ENCODE results near the gene MNAT1.
"Not testable (repeated sequence)": the region's sequence is repeated elsewhere in the genome, so short reads cannot be mapped to it uniquely, and the experiment has no call there.

Gene MNAT1

DNA sequence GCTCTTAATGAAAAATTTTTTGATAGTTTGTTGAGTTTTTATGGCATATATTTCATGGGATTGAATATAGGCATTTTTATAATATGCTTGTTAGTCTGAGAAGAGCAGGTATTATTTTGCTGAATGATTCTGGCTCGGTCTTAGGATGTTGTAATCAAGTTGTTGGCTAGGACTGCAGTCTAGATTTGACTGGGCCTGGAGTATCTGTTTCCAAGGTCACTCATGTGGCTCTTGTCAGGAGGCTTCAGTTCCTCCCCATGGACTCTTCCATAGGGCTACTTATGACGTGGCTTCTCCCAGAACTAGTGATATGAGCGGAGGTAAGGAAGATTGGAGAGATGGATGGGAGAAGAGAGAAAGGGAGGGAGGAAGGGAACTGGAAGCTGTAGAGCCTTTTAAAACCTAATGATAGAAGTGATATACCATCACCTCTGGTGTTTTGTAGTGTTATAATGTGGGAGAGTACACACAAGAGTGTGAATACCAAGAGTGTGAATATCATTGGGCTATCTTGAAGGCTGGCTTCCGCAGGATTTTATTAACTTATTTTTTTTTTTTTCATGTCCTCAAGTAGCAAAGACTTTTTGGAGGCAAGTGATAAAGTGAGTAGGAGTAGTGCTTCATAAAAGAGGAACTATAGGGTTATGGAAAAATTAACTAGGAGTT, 4.4 kb downstream of the MNAT1 start:
- peak; percentile 20 for DNase-seq

DNA sequence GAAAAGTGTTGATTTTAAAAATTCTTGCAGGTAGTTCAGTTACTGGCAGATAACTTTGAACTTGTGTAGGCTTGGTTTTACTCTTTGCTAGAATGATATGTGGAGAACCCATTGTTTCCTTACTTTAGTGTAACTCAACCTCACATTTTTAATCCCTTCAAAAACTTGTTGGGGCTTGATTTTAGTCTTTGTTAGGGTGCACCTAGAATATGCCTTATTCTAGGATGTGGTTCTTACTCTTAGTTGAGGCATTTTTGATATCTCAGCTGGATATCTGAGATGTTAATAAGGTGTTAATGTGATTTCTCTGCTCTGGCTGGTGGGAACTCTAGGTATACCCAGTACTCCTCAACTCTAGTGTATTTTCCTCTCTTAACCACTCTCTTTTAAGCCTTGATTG, 10.0 kb downstream of the MNAT1 start:
- DNase-seq: no peak

DNA sequence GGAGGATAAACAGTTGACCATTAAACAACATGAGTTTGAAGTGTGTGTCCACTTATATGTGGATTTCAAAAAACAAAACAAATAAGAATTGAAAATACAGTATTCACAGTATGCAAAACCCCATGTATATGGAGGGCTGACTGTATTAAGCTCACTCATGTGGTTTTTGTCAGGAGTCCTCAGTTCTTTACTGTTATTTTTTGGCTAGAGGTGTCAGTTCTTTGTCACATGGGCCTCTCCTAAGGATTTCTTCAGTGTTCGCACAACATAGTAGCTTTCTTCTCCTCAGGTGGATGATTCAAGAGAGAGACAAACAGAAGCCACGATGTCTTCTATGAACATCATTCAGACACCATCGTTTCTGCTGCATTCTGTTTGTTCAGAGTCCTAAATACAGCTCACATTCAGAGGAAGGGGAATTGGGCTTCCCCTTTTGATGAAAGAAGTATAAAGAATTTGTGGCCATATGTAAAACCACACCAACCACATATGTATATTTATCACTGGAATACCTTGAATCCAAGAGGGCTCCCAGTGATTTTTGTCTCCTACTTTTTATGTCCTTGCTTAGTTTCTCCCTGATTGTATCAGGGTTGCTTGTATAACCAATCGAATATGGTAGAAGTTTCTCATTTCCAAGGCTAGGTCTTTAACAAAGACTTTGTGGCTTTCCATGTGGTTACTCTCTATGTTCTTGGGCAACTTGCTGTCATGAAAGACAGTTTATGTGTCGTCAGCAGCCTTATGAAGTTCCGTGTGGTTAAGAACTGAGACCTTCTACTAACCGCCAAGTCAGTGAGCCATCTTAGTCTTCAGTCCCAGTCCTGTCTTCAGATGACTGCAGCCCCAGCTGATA, 18.9 kb downstream of the MNAT1 start:
- peak; percentile 99 for DNase-seq

DNA sequence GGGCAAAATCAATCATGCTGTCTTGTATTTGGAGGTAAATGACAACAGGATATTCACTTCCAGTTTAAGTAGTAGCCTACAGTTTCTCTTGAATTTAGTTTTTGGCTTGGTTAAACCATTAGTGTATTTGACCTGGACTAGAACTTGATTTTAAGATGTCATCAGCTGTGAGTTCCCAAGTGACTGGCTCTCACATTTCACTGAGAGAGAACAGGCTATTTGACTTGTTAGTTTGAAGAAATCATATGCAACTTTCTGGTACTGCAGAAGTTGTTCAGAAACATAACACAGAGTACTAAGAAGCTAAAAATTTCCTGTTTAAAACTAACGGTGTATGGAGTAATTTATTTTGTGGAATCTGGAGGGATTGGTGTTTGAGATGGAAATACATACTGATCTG, 22.3 kb downstream of the MNAT1 start:
- DNase-seq: no peak

DNA sequence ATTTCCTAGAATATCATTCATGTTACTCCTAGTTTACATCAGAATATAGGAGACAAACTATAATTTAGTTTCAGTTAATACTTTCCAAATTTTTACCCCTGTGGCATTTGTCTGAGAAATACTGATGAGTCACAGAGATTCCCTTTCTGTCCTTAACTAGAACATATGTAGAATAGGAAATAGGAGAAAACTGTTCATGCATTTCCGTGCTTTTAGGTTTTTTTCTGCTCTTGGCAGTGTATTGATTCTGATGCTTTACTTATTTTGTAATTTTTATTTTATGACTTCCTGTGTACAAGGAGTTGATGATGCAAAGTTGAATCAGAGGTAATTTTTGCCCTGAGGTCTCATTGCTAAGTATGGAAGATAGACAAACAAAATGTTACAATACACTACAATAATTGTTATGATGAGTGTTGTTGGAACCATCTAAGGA, 23.0 kb downstream of the MNAT1 start:
- peak; percentile 50 for DNase-seq

DNA sequence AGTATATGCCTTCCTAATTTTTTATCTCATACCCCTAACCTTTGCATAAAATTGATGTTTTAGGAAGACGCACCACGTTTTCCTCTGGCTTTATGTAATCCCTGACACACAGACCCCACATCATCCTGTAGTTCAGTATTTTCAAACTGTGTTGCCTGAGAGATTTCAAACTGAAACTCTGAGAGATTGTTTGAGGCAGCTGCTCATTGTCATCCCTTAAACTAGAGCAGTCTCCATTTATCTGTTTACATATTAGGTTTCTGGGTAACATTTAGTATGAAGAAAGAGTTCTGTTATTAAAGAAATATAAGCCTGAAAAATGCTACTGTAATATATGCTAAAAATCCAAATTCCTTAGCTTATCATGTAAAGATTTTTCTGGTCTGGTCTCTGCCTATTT, 24.3 kb downstream of the MNAT1 start:
- peak; percentile 23 for DNase-seq

DNA sequence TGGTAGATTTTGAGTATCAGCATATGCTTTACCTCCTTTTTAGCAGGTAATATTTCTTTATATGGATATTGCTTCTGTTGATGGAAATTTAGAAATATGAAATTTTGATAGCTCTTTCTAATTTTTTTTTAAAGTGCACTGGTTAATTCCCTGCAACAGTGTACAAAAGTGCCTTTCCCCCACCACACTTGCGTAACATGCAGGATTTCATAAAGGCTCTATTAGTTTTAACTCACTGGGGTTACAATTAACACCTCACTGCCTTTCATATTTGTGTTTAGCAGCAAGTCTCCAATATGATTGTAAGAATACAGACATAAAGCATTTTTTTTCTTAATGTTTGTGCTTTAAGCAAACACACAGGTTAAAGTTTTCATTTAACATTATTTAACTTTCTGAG, 25.6 kb downstream of the MNAT1 start:
- DNase-seq: peak; percentile 29

DNA sequence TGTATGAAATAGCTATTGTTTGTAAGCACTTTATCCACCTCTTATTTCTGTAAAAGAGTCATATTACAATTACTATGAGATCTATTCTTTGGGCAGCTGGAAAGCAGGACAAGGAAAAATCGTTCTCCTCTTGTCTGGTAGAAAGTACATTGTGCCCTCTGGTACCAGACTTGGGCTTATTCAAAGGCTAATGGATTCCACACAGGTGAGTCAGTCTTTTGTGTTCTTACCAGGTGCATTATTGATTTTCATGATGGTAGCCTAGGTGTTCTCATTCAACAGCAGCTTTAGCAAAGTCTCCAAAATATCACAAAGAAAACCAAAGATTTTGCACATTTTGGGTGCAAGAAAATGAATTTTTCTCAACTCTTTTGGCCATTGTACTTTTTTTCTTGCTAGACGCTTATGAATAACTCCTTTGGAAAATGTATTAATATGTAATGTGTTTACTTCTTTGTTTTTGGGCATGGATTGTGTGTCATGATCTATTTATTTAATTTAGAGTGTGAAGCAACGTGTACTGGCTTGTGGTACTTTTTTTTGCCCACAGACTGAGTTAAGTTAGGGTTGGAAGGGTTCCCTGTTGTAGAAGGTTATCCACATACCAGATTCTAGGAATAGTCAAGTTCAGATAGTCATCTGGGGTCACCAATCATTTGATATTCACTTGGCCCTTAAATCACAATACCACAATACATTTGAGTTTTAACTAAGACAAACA, 26.2 kb downstream of the MNAT1 start:
- DNase-seq: no peak

DNA sequence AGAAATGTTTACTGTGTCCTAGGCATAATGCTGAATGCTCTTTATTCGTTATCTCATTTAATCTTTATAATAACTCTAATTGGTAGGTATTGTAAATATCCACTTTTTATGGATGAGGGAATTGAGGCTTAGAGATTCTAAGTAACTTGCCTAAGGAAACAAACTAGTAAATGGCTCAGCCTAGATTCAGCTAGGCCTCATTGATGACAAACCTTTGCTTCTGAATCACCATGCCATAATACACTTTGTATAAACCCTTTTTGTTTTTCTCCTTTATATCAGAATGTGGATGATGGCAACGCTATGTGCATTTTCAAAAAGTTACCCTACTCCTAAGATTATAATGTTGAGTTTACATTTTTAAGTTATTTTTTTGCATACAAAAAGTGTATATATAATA, 34.0 kb downstream of the MNAT1 start:
- no peak for DNase-seq

DNA sequence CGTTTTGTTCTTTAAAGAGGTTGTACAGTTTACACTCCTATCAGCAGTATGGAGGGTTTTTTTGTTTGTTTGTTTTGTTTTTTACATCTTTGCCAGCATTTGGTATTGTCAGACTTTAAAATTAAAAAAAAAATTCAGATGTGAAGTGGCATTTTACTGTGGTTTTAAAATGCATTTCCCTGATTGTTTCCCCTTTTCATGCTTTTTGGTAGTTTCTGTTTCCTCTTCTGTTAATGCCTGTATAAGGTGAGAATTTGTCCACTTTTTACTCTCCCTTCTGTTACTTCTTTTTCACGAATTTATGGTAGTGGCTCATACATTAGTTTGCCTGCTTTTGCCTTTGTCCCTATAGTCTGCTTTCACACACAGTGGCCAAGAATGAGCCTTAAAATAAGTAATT, 36.6 kb downstream of the MNAT1 start:
- peak; percentile 17 for DNase-seq

DNA sequence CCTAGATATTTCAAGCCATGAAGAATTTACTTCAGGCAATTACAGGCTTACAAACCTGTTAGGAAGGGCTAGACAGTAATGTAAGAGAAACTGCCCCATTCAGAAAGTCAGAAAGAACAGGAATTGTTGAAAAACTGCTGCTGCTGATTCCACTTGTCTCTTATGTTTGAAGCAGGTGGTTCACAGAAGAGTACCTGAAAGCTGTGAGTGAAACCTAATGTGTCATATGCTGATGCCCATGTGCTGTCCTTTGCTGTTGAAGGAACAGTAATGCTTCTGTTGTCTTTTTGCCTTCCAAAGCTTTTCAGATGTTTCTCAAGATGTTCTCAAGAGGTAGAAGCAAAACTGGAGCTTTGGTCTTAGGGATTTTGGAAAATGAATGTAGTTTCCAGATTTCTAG, 39.0 kb downstream of the MNAT1 start:
- no peak for DNase-seq

DNA sequence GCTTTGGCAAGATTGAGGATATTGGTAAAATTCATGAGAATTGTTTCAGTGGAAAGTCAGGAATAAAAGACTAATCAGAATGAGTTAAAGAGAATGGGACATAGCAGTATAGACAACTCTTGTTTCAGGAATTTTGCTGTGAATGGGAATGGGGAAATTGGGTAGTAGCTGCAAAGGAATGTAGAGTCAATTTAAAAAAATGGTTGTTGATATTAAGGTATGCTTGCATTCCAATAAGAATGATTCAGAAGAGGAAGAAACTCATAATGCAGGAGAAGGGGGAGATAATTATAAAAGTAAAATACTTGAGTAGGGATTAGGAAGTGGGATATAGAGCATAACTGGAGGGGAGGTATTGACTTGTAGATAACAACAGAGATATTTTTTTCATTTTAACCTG, 40.7 kb downstream of the MNAT1 start:
- DNase-seq: no peak

DNA sequence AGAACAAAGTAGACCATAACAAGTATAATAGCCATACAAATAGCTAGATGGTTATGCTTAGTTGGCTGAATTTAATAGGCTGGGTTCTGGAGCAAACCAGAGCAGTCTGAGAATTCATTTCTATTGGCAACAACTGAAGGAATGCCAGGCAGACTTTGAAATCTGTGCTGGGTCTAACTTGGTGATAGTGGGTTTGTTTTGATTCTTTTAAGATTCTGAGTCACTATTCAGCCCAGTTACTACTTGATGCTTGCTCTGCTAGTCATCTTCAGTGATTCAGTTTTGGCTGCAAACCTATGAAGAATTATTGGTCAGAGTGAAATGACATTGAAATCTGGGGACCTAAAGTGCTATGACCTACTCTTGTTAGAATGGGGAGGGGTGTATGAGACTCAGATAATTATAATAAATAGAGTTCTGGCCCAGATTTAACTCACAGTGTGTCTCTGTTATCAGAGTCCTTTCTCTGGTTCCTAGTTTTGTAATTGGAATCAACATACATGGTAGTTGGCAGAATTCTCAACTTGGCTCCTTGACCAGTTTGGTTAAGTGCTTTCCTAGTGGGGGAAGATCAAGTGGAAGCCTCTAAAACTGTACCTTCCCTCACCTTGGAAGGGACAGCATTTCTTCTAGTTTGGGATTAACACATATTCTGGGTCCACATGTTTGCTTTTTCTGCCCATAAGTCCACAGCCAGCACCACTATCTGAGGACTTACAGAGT, 43.5 kb downstream of the MNAT1 start:
- no peak for DNase-seq

DNA sequence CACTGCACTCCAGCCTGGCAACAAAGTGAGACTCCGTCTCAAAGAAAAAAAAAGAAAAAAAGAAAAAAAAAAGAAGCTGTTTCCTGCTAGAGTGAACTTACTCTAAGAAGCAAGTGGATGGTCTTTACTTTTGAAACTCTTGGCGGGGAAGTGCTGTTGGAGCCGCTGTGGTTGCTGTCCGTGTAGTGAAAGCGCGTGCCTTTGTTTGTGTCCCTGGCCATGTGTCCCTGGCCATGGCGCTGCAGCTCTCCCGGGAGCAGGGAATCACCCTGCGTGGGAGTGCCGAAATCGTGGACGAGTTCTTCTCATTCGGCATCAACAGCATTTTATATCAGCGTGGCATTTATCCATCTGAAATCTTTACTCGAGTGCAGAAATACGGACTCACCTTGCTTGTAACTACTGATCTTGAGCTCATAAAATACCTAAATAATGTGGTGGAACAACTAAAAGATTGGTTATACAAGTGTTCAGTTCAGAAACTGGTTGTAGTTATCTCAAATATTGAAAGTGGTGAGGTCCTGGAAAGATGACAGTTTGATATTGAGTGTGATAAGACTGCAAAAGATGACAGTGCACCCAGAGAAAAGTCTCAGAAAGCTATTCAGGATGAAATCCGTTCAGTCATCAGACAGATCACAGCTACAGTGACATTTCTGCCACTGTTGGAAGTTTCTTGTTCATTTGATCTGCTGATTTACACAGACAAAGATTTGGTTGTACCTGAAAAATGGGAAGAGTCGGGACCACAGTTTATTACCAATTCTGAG, 45.4 kb downstream of the MNAT1 start:
- not testable (repeated sequence) for DNase-seq

DNA sequence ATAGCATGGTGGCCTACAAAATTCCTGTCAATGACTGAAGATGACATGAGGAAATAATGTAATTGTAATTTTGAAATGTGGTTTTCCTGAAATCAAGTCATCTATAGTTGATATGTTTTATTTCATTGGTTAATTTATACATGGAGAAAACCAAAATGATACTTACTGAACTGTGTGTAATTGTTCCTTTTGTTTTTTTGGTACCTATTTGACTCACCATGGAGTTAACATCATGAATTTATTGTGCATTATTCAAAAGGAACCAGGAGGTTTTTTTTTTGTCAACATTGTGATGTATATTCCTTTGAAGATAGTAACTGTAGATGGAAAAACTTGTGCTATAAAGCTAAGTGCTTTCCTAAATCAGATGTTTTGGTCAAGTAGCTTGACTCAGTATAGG, 46.0 kb downstream of the MNAT1 start:
- DNase-seq: not testable (repeated sequence)

DNA sequence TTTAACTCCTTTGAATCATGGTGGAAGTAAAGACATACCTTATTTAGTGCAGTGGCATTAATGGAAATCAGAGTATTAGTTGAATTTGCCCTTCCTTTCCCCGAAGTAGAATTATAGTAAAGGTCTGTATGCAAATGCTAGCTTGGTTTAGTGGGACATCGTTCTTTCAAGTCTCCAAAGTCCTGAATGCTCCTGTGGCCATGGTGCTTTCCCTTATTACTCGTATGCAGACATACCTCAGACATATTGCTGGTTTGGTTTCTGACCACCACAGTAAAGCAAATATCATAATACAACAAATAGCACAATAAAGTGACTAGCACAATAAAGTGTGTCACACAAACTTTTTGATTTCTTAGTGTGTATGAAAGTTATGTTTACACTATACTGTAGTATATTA, 52.3 kb downstream of the MNAT1 start:
- no peak for DNase-seq

DNA sequence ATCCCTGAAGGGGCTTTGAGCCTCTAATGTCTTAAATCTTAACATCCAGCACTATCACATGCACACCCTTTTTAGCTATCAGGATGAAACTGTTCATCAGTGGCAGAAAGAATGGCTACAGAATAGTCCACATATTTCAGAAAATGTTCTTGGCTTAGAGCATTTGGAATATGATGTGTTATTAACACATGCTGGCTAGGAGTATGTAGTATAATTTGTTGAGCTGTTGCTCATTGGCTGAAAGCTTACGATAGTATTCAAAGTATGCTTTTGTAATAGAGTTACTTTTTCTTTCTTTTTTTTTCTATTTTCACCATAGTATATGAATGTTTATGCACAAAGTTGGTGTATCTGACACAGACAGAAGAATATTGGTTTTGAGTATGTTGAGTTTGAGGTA, 55.1 kb downstream of the MNAT1 start:
- no peak for DNase-seq

DNA sequence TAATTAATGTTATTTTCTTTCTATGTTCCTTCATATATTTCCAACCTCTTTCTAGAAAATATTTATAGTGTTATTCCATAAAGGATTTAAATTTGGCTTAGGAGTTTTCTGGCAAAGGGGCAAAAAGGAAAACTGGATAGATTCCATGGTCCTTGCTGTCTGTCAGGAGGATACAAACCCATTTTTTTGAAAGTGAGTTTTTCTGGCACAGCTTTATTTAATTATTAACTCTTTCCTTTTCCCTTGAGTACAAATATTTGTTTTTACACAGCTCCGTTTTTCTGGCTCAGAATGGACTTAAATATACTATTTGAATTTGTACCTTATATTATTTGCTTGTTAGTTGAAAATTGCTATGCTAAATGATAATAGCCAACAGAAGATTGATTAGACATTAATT, 56.3 kb downstream of the MNAT1 start:
- no peak for DNase-seq

DNA sequence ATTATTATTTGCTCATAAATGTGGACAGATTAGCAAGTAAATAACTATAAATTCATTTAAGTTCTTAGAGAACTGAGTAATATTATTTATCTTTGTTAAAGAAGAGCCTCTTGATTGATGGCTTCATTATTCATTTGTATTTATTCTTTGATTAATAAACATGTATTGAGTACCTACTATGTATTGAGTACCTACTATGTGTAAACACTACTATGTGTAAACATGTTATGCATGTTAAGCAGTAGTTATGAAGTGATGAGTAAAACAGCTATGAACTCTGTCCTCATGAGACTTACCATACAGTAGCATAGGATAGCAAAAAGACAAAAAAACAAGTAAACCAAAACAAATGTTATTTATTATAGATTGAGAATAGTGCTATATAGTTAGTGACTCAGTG, 61.9 kb downstream of the MNAT1 start:
- DNase-seq: no peak

DNA sequence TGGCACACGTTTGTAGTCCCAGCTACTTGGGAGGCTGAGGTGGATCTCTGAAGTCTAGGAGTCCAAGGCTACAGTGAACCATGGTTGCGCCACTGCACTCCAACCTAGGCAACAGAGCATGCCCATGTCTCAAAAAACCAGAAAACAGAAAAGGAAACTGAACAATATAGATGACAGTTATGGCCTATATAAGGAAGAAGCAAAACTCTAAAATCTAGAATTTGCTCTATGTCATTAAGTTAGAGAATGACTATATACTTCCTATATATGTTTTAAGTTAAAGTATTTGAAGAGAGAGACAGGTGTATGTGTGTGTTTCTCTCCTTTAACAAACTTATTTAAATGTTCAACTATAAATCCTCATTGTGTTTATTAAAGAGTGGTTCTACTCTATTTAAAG, 65.8 kb downstream of the MNAT1 start:
- no peak for DNase-seq

DNA sequence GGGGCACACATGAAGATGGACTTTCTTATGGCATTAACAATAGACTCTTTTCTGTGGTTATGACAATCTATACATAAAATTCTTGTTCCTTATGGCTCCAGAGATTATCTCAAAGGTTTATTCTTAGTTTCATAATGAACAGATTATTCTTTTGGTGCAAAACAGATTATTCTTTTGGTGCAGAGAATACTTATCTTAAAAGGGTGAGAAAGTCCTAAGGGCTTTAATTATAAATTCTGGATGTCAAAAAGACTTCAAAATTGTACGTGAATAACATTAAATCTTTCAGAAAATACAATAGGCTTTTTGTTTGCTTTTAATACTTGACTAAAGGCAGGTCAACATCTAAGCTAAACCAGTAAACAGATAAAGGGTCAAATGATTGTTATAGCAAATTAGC, 69.3 kb downstream of the MNAT1 start:
- no peak for DNase-seq

DNA sequence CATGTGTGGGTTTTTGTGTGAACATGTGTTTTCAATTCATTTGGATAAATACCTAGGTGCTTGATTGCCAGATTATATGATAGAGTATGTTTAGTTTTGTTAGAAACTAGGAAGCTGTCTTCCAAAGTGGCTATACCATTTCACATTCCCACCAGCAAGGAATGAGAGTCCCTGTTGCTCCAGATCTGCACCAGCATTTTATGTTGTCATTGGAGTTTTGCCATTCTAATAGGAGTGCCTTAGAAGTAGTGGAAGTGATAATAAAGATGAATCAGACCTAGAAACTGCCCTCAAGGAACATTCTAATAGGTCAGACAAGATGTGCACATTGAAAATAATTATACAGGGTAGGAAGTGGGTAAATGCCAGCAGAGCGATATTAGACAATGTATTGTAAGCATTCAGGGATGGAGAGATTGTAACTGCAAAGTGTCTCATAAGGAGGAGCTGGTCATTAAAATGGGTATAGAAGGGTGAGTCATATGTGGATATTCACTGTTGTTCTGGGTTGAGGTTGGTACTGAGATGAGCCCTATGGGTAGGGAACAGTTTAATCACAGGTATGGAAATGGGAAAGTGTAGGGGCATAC, 71.4 kb downstream of the MNAT1 start:
- no peak for DNase-seq

Measured in MV-4-11 (cell line).